Upper lobe of left lung (tissue), 4 donors: ENCODE measurements around the gene EEPD1.

ENCODE experiments used
- EP300 ChIP-seq, 4 donors: sonication (generic); formaldehyde crosslinking; IDR thresholded peaks; one replicate each; pipeline ENCODE4 v1.5.1; 2017; ENCODE audit warnings: antibody characterized with exemption in 4 of 4, control low read depth in 2 of 4
- POLR2A ChIP-seq, 4 donors: fragments of 450-650 bp; IDR thresholded peaks; one replicate each; pipeline ENCODE4 v1.5.1; 2016 to 2017; ENCODE audit warnings: antibody characterized with exemption in 4 of 4, mild to moderate bottlenecking in 2 of 4
- POLR2AphosphoS5 ChIP-seq, 2 donors: sonication (generic); formaldehyde crosslinking; IDR thresholded peaks; one replicate each; pipeline ENCODE4 v1.5.1; 2017; ENCODE audit warnings: antibody characterized with exemption in 2 of 2
- TF ChIP-seq, protein P1 (sequence below), 6 experiments: fragments of 450-650 bp in 4 of 6; fragments of 200-600 bp in 2 of 6; sonication (generic) in 2 of 6; IDR thresholded peaks; one replicate each; pipeline ENCODE4 v1.5.1; 2016 to 2019; ENCODE audit warnings: antibody characterized with exemption in 6 of 6

DNA sequence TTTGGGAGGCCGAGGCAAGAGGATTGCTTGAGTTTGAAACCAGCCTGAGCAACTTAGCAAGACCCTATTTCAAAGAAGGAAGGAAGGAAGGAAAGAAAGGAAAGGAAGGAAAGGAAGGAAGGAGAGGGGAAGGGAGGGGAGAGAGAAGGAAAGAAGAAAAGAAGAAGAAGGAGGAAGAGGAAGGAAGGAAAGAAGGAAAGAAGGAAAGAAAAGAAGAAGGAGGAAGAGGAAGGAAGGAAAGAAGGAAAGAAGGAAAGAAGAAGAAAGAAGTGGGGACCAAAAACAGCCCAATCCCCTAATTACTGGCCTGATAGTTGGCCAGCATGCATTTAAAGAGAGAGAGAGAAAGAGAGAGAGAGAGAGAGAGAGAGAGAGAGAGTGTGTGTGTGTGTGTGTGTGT is 66.4 kb downstream of the EEPD1 start:
- TF ChIP-seq, protein P1, sequence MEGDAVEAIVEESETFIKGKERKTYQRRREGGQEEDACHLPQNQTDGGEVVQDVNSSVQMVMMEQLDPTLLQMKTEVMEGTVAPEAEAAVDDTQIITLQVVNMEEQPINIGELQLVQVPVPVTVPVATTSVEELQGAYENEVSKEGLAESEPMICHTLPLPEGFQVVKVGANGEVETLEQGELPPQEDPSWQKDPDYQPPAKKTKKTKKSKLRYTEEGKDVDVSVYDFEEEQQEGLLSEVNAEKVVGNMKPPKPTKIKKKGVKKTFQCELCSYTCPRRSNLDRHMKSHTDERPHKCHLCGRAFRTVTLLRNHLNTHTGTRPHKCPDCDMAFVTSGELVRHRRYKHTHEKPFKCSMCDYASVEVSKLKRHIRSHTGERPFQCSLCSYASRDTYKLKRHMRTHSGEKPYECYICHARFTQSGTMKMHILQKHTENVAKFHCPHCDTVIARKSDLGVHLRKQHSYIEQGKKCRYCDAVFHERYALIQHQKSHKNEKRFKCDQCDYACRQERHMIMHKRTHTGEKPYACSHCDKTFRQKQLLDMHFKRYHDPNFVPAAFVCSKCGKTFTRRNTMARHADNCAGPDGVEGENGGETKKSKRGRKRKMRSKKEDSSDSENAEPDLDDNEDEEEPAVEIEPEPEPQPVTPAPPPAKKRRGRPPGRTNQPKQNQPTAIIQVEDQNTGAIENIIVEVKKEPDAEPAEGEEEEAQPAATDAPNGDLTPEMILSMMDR (IDR thresholded peaks at IDR 0.05), result no peak
- no peak for TF ChIP-seq EP300 (IDR thresholded peaks at IDR 0.05)
- TF ChIP-seq POLR2AphosphoS5 (IDR thresholded peaks at IDR 0.05), result no peak
- TF ChIP-seq POLR2A (IDR thresholded peaks at IDR 0.05), result no peak
